ENCODE results near the gene SYNGR2.
"Not testable (repeated sequence)": the region's sequence is repeated elsewhere in the genome, so short reads cannot be mapped to it uniquely, and the experiment has no call there.

SYNGR2 gene

DNA sequence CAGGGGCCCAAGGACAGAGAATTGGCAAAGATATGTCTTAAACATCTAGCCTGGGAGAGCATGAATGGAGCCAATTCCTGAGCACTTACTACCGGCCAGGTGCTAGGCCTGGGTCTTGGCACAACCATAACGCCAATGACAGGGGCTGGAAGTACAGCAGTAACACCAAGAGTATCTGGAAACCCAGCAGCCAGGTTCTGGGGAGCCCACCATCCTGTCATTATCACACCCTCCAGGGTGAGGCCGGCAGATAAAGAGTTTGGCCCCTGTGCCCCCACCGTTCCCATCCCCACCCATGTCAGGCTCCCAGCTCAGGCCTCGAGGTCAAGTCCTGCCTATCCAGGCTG, 38.3 kb upstream of the SYNGR2 start:
- DNase-seq (ENCODE audit: low spot score): no peak

GRCh38 chr17:78130437-78131101, 37.8 kb upstream of the SYNGR2 start, which contains the start of gene TMC8:
TMC8 (plus strand) TSS chr17:78130771; CDS start chr17:78131589, 818 bp downstream.
- no peak for DNase-seq (ENCODE audit: low spot score)

GRCh38 chr17:78131172-78132083, 37.0 kb upstream of the SYNGR2 start:
- no peak for DNase-seq (ENCODE audit: low spot score)

GRCh38 chr17:78132084-78132676, 36.2 kb upstream of the SYNGR2 start:
- DNase-seq (ENCODE audit: low spot score): no peak

- DNase-seq (ENCODE audit: low spot score): no peak
Measured at GRCh38 chr17:78132767-78133178, 35.6 kb upstream of the SYNGR2 start.

GRCh38 chr17:78133179-78133951, 35.0 kb upstream of the SYNGR2 start:
- no peak for DNase-seq (ENCODE audit: low spot score)

- no peak for DNase-seq (ENCODE audit: low spot score)
Measured at GRCh38 chr17:78133971-78134898, 34.1 kb upstream of the SYNGR2 start.

DNA sequence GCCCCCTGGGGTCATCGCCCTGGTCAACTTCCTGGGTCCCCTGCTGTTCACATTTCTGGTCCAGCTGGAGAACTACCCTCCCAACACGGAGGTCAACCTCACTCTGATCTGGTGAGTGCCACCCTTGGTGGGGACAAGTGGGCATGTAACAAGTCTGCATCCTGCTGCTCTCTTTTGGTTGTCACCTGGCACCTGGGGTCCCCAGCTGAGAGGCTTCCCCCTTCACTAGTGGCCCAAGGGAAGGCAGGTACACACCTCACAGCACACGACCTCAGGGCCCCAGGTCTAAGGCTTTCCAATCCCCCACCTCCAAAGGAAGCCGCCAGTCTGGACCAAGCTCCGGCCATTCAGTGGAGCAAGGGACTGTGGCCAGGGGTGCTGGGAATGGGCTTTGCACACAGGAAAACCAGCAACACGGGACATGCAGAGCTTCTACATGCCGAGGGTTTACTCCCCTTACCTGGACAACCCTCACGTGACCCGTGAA, 33.4 kb upstream of the SYNGR2 start:
- no peak for DNase-seq (ENCODE audit: low spot score)

DNA sequence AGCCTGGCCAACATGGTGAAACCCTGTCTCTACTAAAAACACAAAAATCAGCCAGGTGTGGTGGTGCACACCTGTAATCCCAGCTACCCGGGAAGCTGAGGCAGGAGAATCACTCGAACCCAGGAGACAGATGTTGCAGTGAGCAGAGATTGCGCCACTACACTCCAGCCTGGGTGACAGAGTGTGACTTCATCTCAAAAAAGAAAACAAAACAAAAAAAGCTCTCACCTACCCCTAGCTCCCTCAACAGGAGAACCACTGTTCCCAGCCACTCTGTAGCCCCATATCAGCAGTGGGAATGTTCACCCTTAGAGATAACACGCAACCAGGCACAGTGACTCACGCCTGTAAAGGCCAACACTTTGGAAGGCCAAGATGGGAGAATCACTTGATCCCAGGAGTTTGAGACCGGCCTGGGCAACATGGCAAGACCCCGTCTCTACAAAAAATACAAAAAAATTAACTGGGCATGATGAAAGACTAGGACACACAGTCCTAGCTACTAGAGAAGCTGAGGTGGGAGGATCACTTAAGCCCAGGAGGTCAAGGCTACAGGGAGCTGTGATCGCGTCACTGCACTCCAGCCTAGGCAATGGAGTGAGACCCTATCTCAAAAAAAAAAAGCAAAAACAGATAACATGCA, 32.4 kb upstream of the SYNGR2 start:
- no peak for DNase-seq (ENCODE audit: low spot score)

- no peak for DNase-seq (ENCODE audit: low spot score)
Measured at GRCh38 chr17:78137392-78138203, 30.8 kb upstream of the SYNGR2 start.

DNA sequence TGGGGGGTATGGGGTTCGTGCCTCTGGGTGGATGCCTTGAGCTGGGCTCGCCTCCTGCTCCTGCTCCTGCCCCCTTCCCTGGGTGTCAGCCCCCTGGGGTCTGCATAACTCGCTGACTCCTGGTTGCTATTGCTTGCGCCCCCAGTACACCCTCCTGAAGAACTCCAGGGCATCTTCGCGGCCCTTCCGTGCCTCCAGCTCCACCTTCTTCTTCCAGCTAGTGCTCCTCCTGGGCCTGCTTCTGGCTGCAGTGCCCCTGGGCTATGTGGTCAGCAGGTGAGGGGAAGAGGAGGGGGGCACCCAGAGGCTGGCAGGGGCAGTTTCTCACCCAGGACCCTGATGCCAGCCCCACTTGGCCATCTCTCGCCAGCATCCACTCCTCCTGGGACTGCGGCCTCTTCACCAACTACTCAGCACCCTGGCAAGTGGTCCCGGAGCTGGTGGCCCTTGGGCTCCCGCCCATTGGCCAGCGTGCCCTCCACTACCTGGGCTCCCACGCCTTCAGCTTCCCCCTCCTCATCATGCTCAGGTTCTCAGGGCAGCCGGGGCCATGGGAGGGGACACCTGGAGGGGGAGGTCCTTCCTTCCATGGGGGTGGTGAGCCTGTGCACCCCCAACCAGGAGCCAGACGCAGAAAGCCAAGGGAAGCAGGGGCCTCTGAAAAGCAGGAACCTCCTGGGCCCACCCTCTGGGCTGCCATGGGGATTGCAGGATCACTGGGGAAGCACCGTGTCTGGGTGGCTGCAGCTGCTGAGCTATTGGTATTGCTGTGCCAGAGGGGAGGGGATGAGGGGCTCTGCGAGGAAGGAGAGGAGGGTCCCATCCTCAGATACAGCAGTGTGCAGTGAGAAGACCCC, 29.9 kb upstream of the SYNGR2 start:
- DNase-seq (ENCODE audit: low spot score): no peak

GRCh38 chr17:78139861-78140168, 28.6 kb upstream of the SYNGR2 start:
- not testable (repeated sequence) for DNase-seq (ENCODE audit: low spot score)

GRCh38 chr17:78140169-78141051, 28.0 kb upstream of the SYNGR2 start:
- peak; percentile 72 for DNase-seq (ENCODE audit: low spot score)

GRCh38 chr17:78141437-78142118, 26.8 kb upstream of the SYNGR2 start:
- DNase-seq (ENCODE audit: low spot score): no peak

DNA sequence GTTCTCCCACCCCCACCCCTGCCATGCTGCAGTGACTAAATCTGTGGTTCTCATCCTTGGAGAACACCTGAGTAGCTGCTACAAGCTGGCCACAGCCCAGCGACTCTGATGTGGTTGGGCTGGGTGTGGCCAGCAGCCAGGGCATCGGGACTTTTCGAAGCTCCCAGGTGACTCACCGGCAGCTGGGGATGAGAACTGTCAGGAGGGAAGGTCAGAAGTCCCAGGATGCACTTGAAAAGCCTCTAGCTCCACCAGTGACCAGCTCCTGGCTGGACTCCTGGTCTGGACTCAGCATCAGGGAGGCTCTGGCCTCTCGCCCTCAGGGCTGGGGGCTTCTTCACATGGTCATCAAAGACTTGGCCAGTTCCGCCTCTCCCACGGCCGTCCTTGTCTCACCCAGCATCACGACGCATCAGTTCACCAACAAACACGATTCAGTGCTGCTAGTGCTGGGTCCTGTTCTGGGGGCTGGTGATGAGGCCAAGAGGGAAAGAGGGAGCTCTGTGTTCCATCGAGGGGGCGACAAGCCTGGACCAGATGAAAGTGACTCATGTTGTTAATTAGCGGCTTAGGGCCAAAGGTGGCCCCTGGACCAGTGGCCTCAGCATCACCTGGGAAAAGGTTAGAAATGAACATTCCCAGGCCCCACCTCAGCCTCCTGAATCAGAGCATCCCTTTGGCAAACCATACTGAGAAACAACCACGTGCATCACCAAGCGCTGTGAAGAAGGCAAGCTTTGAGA, 26.1 kb upstream of the SYNGR2 start:
- no peak for DNase-seq (ENCODE audit: low spot score)

All from AG08395 (cell line).